NCI-H2196 treated with DMSO at 0.1 percent for 48 hours (cell line): ENCODE results near the gene PROSER2.

ENCODE experiments used
- DNase-seq: peaks from one replicate; lab custom pipeline; 2025; ENCODE audit not compliant: unreplicated experiment; lab: John Stamatoyannopoulos, UW

The PROSER2 gene

DNA sequence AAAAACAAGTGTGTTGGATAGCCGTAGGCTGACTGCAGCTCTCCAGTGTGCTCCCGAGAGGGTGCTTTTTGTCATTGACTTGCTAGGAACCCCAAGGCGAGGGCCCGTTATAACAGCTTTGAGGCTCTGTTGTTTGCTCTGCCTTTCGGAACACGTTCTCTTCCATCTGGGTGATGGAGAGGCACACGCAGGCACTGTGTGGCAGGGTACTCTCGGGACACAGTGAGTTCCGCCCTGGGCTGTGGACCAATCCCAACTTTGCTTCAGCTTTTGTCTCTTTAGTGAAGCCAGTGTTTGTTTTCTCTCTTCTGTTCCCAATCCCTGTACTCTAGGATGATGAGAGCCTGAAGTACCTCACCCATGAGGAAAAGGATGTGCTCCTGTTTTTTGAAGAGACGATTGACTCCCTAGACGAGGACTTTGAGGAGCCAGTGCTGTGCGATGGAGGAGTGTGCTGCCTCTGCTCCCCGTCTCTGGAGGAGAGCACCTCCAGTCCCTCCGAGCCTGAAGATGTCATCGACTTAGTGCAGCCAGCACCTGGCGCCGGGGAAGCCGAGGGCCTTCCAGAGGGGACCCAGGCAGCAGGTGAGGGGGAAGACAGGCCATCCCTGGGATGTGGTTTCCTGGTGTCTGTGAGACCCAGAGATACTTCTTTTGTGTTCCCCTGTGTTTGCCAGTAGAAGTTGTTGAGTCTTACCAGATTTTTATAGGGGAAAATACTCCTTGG lies 43.2 kb downstream of the PROSER2 start:
- DNase-seq: no peak

DNA sequence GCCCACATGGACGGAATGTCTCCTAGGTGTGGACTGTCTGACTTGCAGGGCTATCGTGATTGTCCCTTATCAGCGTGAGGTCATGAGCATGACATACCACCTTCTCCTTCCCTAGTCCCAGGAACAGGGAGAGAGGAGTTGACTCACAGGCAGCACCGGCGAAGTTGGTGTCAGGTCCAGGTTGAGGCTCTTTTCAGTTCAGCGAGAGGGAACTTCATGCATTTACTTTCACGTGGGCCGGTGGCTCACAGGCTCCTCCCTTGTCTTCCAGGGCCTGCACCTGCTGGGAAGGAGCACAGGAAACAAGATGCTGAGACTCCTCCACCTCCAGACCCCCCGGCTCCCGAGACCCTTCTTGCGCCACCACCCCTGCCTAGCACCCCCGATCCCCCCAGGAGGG lies 46.1 kb downstream of the PROSER2 start:
- no peak for DNase-seq

DNA sequence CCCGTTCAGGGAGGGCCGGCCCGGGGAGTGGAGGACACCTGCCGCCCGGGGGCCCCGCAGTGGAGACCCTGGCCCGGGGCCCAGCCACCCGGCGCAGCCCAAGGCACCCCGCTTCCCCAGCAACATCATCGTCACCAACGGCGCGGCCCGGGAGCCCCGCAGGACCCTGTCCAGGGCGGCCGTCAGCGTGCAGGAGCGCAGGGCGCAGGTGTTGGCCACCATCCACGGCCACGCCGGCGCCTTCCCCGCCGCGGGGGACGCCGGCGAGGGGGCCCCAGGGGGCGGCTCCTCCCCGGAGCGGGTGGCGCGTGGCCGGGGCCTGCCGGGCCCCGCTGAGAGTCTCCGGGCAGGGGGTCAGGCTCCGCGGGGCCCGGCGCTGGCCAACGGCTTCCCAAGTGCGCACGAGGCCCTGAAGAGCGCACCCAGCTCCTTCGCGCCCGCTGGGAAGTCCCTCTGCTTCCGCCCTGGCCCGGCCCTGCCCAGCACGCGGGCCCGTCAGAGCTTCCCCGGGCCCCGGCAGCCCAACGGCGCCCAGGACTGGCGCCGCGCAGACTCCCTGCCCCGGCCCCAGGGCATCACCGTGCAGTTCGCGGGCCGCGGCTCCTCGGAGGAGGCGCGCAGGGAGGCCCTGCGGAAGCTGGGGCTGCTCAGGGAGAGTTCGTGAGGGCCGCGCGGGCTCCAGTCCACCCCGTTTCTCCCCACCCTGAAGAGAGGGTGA lies 46.7 kb downstream of the PROSER2 start:
- no peak for DNase-seq

DNA sequence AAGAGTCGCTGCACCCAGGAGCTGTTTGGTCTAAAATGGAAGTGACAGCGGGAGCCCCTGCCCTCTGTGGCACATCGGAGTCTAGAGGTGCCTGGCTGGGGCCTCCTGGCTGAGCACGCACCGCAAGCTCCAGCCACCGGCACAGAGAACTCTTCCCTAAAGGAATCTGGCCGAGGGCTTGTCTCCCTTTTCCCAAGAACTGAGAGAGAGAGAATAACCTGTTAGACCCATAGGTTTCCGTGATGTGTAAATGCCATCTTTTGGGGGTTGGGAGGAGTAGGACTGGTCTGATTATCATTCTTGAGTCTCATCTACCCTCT lies 47.3 kb downstream of the PROSER2 start:
- no peak for DNase-seq

DNA sequence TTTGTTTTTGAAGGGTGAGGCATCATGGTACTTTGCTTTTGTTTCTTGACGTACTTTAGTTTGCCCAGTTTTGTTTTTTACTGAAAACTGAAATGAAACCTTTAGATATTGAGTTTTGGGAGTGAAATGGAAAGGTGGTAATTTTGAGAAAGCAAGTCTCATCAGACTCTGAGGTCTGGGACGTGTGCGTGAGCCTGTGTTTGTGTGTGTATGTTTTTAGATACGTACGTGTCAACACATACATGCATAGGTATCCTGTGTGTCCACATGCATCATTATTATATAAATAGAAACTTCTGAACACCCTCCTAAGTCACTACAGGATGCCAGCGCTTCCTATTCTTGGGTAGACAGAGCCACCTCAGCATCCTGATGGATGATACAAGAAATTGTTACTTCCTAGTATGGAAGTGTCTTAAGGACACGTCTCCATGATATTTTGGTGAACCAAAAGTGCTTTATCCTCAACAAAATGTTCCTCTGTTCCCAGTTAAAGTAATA lies 47.8 kb downstream of the PROSER2 start:
- DNase-seq: no peak

DNA sequence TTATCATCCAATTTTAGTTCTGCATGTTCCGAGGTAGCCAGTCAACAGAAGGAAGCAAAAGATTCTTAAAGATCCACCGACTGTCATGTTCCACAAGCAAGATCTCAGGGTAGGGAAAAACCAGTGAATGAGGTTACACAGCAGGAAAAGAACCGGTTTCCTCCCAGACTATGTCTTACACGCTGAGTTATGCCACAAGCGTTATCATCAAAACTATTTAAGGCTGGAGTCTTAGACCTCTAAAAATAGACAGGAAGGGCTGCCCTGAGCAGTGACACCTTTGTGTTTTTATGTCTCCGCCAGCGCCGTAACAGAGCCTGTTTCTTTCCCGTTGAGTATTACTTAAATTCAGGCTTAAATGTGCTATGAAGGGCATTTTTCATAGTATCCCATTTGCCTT lies 48.3 kb downstream of the PROSER2 start:
- no peak for DNase-seq

DNA sequence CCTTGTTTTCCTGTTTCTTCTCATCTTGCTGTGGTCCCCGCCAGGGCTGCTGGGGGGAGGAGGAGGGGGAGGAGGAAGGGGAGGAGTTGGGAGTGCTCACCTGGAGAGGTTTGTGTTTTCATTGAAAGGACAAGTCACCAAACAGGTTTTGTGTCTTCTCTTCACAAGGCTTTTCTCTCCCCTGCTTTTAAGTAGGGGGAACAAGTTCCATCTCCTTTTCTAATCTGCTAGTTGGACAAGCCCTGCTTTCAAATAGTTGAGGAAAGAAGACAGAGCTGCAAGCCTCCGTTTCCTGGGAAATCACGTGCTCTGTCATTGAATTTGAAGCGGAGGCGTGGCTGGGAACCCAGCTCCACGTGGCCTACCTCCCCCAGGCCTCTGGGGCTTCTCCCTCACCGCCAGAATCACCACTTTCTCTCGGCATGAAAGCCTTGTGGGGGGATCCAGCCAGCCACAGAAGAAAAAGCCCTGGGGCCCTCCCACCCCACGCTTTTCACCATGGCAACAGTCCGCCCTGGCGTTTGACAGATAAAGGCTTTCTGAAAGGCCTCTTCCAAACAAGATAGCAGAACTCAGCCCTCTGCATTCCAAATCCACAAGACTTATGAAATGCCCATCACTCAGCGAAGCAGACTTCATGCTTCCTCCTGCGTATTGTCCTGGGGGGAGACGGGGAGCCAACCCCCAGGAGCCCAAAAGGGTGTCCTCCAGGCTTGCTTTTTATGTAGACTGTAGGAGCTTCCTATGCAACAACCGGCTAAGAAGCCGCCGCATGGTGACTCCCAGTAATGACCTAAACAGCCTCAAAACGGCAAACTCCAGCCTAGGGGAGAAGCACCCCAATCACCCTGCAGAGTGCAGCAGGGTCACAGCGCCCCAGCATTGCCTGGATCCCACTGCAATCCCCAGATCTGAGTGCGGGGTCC lies 51.7 kb downstream of the PROSER2 start:
- DNase-seq: no peak

DNA sequence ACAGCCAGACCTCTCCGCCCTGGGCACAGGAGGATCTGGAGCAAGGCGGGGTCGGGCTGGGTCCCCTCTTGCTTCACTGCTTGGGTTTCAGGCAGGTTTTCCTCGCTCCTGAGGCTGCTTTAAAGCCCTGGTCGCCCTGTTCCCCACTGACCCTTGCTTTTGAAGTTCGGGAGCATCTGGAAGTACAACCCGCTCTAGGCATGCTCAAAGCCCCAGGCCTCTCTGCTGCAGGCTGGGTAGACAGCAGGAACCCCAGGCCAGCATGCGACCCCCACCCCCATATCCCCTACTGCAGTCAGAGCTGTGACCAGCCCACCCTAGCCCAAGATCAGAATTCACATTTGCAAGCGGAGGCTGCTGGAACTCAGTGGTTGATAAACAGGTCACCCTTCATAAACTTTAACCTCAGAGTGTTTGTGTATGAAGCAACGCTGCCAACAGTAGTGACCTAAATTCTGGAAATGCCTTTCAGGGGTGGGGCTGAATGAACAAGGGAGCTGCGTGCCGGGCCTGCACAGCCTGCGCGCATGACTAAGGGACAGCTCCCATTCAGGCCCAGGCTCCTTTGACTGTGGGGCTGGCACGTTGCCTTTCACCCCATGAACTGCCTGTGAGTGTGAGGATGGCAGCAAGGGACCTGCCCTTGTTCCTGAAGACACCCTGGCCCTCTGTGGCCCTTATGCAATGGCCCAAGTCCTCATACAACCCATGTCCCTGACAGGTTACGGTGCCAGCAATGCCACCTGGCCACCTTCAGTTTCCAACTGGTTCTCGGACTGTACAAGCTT lies 52.5 kb downstream of the PROSER2 start:
- no peak for DNase-seq

DNA sequence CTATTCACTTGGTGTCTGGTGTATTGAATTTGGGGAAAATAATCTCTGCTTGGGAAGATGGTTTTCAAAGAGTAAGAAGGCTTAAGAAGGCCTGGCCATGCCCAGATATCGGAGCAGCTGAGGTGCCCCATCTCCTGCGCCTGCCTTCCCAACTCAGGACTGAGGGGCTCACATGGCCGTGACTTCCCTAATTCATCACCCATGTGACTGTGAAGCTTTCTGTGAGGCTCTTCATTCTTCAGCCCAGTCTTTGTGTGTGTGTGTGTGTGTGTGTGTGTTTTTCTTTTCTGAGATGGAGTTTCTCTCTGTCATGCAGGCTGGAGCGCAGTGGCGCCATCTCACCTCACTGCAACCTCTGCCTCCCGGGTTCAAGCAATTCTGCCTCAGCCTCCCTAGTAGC lies 53.2 kb downstream of the PROSER2 start:
- DNase-seq: no peak

DNA sequence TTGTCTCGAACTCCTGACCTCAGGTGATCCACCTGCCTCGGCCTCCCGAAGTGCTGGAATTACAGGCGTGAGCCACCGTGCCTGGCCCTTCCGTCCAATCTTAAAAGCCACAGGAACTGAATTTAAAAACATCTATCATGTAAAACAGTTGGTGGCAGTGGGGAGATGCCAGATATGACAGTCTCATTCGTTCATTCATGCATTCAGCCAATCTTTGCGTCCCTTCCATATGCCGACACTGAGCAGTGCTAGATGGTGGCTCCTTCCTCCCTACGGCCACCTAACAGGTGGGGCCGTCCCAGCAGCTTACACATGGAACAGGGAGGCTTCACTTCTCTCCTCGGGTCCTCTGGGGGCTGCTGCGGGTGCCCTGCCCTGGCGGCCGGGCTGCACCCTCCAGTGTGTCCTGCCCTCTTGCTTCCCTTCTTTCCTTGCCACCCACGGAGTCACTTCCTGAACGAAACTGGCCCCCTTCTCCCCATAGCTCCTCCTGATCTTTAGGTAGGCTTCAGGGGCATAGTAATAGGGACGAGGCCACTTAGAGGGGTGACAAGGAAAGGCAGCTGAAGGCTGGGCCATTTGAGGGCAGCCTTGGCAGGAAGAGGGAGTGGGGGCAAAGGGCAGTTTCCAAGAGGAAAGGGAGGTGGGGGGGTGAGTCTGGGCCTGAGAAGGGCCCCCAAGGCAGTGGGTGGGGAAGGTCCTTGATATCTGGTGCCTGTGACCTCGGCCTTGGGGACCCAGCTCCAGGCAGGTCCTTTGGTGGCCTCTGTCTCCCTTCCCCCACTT lies 53.8 kb downstream of the PROSER2 start:
- DNase-seq: no peak

DNA sequence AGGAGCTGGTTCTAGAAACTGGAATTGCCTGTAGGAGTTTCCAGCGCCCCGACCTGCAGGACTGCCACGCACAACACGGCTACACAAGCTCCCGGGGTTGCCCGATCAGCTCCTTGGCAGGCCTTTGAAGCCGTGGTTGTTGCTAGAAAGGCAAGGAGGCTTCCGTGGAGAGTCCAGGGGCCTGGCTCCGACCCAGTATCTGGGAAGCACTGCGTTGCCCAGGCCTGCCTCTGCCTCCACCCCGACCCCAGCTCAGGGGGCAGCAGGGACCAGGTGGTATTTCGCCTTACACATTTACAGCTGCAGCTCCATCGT lies 54.4 kb downstream of the PROSER2 start:
- no peak for DNase-seq

DNA sequence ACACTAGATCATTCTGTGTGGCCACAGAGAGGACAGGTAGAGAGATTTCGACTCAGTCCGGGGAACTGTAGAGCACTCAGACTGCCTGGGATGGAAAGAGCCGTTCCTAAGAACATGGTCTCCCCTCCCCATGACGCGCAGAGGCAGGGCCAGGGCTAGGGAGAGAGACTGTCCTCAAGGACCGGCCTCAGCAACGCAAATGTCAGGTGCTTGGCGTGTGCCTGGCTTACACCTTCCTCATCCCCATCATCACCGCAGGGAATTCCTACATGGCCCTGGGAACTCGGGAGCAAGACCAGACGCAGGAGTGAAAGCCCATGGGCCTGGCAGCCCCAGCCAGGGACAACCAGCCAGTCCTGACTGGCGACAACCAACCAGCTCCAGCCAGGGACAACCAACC lies 55.6 kb downstream of the PROSER2 start:
- DNase-seq: no peak

DNA sequence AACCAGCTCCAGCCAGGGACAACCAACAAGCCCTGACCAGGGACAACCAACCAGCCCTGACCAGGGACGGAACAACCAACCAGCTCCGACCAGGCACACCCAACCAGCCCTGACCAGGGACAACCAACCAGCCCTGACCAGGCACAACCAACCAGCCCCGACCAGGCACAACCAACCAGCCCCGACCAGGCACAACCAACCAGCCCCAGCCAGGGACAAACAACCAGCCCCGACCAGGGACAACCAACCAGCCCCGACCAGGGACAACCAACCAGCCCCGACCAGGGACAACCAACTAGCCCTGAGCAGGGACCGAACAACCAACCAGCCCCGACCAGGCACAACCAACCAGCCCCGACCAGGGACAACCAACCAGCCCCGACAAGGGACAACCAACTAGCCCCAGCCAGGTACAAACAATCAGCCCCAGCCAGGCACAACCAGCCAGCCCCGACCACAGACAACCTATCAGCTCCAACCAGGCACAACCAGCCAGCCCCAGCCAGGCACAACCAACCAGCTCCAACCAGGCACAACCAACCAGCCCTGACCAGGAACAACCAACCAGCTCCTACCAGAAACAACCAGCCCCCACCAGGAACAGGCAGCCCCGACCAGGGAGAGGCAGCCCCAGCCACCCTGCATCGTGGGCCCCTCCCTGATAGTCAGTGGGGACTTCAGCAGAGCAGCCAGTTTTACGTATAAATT lies 56.4 kb downstream of the PROSER2 start:
- no peak for DNase-seq

DNA sequence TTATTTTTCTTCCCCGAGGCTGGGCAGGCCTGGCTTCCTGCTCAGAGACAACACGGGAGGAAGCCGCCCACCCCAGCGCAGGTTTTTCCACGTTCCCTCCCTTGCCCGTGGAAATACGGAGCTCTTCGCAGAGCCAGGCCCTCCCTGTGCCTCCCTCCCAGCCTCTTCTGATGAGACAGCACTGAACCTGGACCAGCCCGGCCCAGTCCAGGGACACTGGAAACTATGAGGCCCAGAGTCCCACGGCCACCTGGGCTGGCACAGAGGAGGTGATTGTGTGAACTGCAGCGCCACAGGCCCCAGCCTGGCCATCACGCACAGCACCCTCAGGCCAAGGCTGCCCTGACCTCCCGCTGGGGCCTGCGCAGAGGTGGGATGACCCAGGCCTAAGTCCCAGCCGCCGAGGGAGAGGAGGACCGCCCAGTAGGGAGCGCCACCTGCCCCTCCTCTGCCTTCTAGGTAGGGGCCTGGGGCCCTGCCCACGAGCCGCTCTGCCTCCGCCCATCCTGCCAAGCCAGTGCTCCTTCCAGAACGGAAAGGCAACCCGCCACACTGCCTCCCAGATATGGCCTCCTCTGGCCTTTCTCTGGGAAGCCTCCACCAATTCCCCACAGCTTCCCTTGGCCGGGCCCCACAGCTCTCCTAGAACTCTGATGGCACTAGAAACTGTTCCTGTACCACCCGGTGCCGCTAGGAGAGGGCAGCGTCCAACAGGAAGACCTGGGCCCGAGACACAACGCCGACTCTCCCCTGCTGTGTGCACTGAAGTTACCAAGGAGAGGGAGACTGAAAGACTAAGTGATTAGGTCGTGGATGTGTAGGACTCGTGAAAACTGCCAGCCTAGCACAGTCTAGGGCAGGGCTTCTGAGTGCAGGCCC lies 57.2 kb downstream of the PROSER2 start:
- no peak for DNase-seq

DNA sequence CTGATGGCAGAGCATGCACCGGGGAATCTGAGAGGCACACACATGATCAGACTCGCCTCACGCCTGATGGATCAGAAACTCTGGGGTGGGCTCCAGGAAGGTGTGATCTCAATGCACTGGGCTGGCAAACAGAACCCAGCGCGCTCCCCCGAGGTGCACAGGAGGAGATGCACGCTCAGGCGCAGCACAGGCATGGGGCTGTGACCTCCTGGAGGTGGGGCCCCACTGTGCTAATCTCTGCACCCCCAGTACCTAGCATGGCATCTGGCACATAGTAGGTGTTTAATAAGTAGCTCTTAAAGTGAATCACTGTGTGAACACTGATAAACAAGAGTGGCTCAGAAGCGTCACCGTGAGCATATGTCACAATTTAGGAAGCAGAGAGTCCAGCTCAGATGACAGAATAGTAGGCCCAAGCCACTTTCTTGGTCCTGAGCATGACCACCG lies 57.9 kb downstream of the PROSER2 start:
- DNase-seq: no peak

DNA sequence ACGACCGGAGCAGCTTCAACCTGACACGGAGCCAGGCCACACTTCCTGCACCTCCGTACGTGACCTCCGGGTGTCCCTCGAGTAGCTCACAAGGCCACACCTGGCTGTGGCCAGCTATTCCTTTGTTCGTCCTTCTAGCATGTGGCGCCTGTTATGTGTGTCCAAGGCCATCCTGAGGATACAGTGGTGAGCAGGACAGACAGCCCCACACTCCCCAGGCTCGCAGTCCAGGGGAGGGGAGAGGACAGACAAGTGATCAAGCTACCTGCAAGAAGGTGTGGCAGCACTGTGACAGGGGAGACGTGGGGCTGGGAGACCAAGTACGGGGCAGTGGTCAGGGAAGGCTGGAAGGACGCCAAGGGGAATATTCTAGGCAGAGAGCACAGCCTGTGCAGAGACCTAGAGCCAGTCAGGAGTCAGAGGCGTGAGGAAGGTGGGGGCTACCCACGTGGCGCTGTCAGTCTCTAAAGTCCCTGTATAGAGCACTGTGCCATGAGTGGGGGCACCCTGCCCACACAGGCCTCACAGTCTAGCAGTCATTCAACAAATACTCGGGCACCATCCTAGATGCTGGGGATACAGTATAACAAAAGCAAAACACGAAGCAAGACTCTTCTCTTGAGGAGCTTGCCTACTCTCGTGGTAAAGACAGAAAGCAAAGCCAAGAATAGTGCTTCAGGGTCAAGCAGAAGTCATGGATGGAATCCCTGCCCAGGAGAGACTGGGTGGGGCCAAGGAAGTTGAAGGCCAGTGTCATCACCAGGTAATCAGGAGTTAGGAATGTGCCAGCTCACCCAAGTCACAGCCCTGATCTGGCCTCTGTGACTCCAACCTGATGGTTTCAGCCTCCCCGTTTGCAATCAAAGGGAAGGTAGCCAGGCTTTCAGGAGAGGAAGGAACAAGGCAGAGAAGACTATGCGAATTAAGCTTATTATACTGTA lies 58.6 kb downstream of the PROSER2 start:
- no peak for DNase-seq

DNA sequence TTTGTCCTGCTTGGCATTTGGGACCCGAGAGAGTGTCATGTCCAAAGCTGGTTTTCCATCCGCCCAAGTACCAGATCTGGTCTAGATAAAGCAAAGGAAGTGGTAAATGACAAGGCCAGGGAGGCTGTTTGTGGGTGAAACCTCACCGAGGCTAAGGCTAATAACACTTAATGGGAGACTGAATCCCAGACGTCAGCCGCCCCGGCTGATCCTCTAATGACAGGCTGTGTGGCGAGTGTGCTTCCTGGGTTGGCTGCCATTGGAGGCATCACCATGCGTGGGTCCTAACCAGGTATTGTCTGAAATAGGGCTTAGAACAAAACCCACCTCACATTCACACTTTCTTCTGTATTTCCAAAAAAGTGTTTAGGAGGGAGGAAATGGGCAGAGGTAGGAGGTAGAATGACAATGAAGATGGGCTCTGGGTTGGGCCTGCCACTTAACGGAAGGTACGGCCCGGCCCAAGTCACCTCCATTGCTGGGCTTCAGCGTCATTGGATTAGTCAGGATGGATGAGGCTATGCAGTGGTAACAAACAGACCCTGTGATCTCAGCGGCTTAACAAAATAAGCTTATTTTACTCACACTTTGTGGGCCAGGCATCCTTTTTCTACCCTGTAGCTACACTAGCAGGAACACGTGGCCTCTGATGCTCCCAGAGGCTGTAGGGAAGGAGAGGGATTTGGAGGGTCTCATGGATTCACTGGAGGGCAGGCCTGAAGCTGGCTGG lies 59.7 kb downstream of the PROSER2 start:
- DNase-seq: no peak
